H1 (cell line): ENCODE results near the gene SLC38A7. TPM values are rescaled to one million over a fixed set of nuclear protein-coding genes. Genes with fewer than 3 reads are reported as not detected.

Experiments
- CTCF ChIA-PET: fragments of 300-600 bp; sonication (Branson Sonifier 250); formaldehyde crosslinking; loops from one replicate; lab custom pipeline; 2021; ENCODE audit not compliant: partially characterized antibody; lab: Charles Lee
- POLR2A ChIA-PET: fragments of 300-600 bp; sonication (Branson Sonifier 250); formaldehyde crosslinking; loops from one replicate; lab custom pipeline; 2021; ENCODE audit warnings: inconsistent platforms; ENCODE audit not compliant: partially characterized antibody; lab: Charles Lee
- DNase-seq, 2 experiments: peaks; one replicate each; pipeline versions ENCODE4 v3.0.0 to v3.0.0-alpha.2; 2010 to 2022; ENCODE audit warnings: low spot score in 2 of 2, low read depth in 1 of 2, mixed read lengths in 1 of 2
- FAIRE-seq: peaks from 2 replicates; lab custom pipeline; 2011; peaks lifted over from hg19 to GRCh38; lab: Jason Lieb, UNC
- H2AFZ ChIP-seq: 2 replicates; pipeline ENCODE4 v1.8.1; 2012; ENCODE audit warnings: low read length, inconsistent platforms
- H2AK5ac ChIP-seq: 2 replicates; pipeline ENCODE4 v1.6.1; 2013; ENCODE audit warnings: low read depth, low read length
- H2BK120ac ChIP-seq: replicated peaks from 2 replicates; pipeline ENCODE3; 2013; ENCODE audit warnings: low read depth, low read length, inconsistent platforms
- H2BK12ac ChIP-seq: 2 replicates; pipeline ENCODE4 v1.6.1; 2013; ENCODE audit warnings: low read depth, low read length
- H2BK15ac ChIP-seq: 2 replicates; pipeline ENCODE4 v1.6.1; 2013; ENCODE audit warnings: low read length
- H2BK20ac ChIP-seq: 2 replicates; pipeline ENCODE4 v1.6.1; 2013; ENCODE audit warnings: low read length
- H2BK5ac ChIP-seq: 2 replicates; pipeline ENCODE4 v1.6.1; 2013; ENCODE audit warnings: low read depth, low read length
- H3K14ac ChIP-seq: 2 replicates; pipeline ENCODE4 v1.6.1; 2013; ENCODE audit warnings: inconsistent platforms; ENCODE audit not compliant: insufficient read length
- H3K18ac ChIP-seq: 2 replicates; pipeline ENCODE4 v1.6.1; 2013; ENCODE audit warnings: low read length; ENCODE audit errors: extremely low read depth
- H3K23ac ChIP-seq: 2 replicates; pipeline ENCODE4 v1.6.1; 2013; ENCODE audit warnings: inconsistent platforms; ENCODE audit not compliant: insufficient read length
- H3K23me2 ChIP-seq: 2 replicates; pipeline ENCODE4 v1.6.1; 2013; ENCODE audit warnings: low read depth, low read length
- H3K27ac ChIP-seq: 2 replicates; pipeline ENCODE4 v1.6.1; 2011; ENCODE audit warnings: low read depth, low read length, inconsistent platforms
- H3K27me3 ChIP-seq, 4 experiments: replicated peaks in 1 of 4; 1 replicate in 1 of 4; 2 replicates in 3 of 4; pipeline versions ENCODE4 v1.6.1 to v1.8.1; 2011 to 2013; ENCODE audit warnings: low read length in 3 of 4, mild to moderate bottlenecking in 3 of 4, inconsistent platforms in 2 of 4, mixed read lengths in 2 of 4, moderate library complexity in 1 of 4; ENCODE audit not compliant: control insufficient read depth in 3 of 4, insufficient read depth in 3 of 4; ENCODE audit errors: extremely low read depth in 1 of 4
- H3K36me3 ChIP-seq, 4 experiments: 2 replicates each; pipeline versions ENCODE4 v1.6.1 to v1.8.1; 2011 to 2013; ENCODE audit warnings: mild to moderate bottlenecking in 4 of 4, low read length in 3 of 4, moderate library complexity in 2 of 4, control low read depth in 1 of 4, inconsistent platforms in 1 of 4; ENCODE audit not compliant: insufficient read depth in 4 of 4, control insufficient read depth in 2 of 4
- H3K4ac ChIP-seq: replicated peaks from 2 replicates; pipeline ENCODE3; 2013; ENCODE audit warnings: low read length, low read depth, mixed read lengths, inconsistent platforms; ENCODE audit not compliant: insufficient read length
- H3K4me1 ChIP-seq, 4 experiments: replicated peaks in 1 of 4; 1 replicate in 1 of 4; 2 replicates in 3 of 4; pipeline versions ENCODE4 v1.6.1 to v1.8.1; 2011 to 2013; ENCODE audit warnings: low read length in 3 of 4, inconsistent platforms in 2 of 4, mixed read lengths in 1 of 4; ENCODE audit not compliant: insufficient read depth in 4 of 4, control insufficient read depth in 3 of 4
- H3K4me2 ChIP-seq, 2 experiments: 2 replicates each; pipeline versions ENCODE4 v1.6.1 to v1.8.1; 2011 to 2013; ENCODE audit warnings: low read depth in 2 of 2, low read length in 2 of 2, control low read depth in 1 of 2, inconsistent platforms in 1 of 2, mild to moderate bottlenecking in 1 of 2; ENCODE audit not compliant: insufficient read depth in 1 of 2
- H3K4me3 ChIP-seq, 4 experiments: fragments of 200-600, 300-600 bp in 1 of 4; sonication (generic), shearing (Covaris generic), sonication (Bioruptor Twin) in 1 of 4; 2 replicates each; pipeline versions ENCODE4 v1.5.1 to v1.8.1; 2011 to 2016; ENCODE audit warnings: low read length in 4 of 4, low read depth in 3 of 4, control low read depth in 2 of 4, inconsistent platforms in 2 of 4, mild to moderate bottlenecking in 2 of 4, mixed read lengths in 1 of 4, moderate library complexity in 1 of 4; ENCODE audit not compliant: insufficient read depth in 2 of 4; ENCODE audit errors: extremely low read depth in 1 of 4
- H3K56ac ChIP-seq: replicated peaks from 2 replicates; pipeline ENCODE3; 2013; ENCODE audit warnings: low read depth, mild to moderate bottlenecking, mixed read lengths, low read length, inconsistent platforms; ENCODE audit not compliant: insufficient read length
- H3K79me1 ChIP-seq: 2 replicates; pipeline ENCODE4 v1.6.1; 2013; ENCODE audit warnings: low read depth, low read length, control low read depth
- H3K79me2 ChIP-seq, 2 experiments: 2 replicates each; pipeline versions ENCODE4 v1.6.1 to v1.8.1; 2012 to 2013; ENCODE audit warnings: low read length in 2 of 2, mild to moderate bottlenecking in 2 of 2, inconsistent platforms in 1 of 2; ENCODE audit not compliant: insufficient read depth in 2 of 2, control insufficient read depth in 1 of 2
- H3K9ac ChIP-seq, 4 experiments: replicated peaks in 1 of 4; 1 replicate in 1 of 4; 2 replicates in 3 of 4; pipeline versions ENCODE4 v1.6.1 to v1.8.1; 2011 to 2013; ENCODE audit warnings: low read depth in 3 of 4, low read length in 3 of 4, control low read depth in 2 of 4, mild to moderate bottlenecking in 2 of 4, moderate library complexity in 2 of 4, inconsistent platforms in 1 of 4; ENCODE audit errors: extremely low read depth in 1 of 4
- H3K9me3 ChIP-seq, 2 experiments: 2 replicates each; pipeline versions ENCODE4 v1.6.1 to v1.8.1; 2012 to 2013; ENCODE audit warnings: mild to moderate bottlenecking in 2 of 2, moderate library complexity in 2 of 2, control low read depth in 1 of 2, inconsistent platforms in 1 of 2, low read depth in 1 of 2, low read length in 1 of 2, mixed read lengths in 1 of 2; ENCODE audit not compliant: insufficient read depth in 2 of 2
- H4K20me1 ChIP-seq, 2 experiments: replicated peaks in 1 of 2; 2 replicates each; pipeline versions ENCODE3 to v1.8.1; 2011 to 2013; ENCODE audit warnings: inconsistent platforms in 2 of 2, low read length in 2 of 2, mild to moderate bottlenecking in 1 of 2; ENCODE audit not compliant: insufficient read depth in 2 of 2, control insufficient read depth in 1 of 2
- H4K5ac ChIP-seq: 2 replicates; pipeline ENCODE4 v1.6.1; 2013; ENCODE audit warnings: low read length, low read depth, mixed read lengths, inconsistent platforms; ENCODE audit not compliant: insufficient read length
- H4K8ac ChIP-seq: 2 replicates; pipeline ENCODE4 v1.8.0; 2013; ENCODE audit warnings: mild to moderate bottlenecking, moderate library complexity, low read length, inconsistent platforms; ENCODE audit not compliant: insufficient read depth; ENCODE audit errors: extremely low read depth
- H4K91ac ChIP-seq: replicated peaks from 2 replicates; pipeline ENCODE3; 2013; ENCODE audit warnings: low read length, mixed read lengths, inconsistent platforms; ENCODE audit not compliant: insufficient read length
- CTCF ChIP-seq, 3 experiments: IDR thresholded peaks; 1 replicate in 2 of 3; 2 replicates in 1 of 3; pipeline versions ENCODE4 v1.5.1 to v1.6.1; 2011; ENCODE audit warnings: low read length in 3 of 3, mild to moderate bottlenecking in 3 of 3, inconsistent platforms in 2 of 3, low read depth in 1 of 3, moderate library complexity in 1 of 3; ENCODE audit not compliant: insufficient read depth in 1 of 3; ENCODE audit errors: control extremely low read depth in 1 of 3
- SP4 ChIP-seq: IDR thresholded peaks from 2 replicates; pipeline ENCODE4 v1.6.1; 2012; ENCODE audit warnings: low read length, inconsistent platforms
- WGBS, 2 experiments: shearing (Covaris generic) in 1 of 2; methylation state at CpG; one replicate each; pipeline versions ENCODE4 v1.1.6 to v1.1.7; 2013 to 2015; ENCODE audit warnings: low lambda C conversion rate in 2 of 2, mixed read lengths in 2 of 2, inconsistent platforms in 1 of 2, low coverage in 1 of 2, missing lambda C conversion rate in 1 of 2; ENCODE audit not compliant: insufficient replicate concordance in 2 of 2, insufficient coverage in 1 of 2, insufficient read length in 1 of 2; ENCODE audit errors: extremely low coverage in 1 of 2, missing lambda C conversion rate in 1 of 2; 5-methylcytosine and 5-hydroxymethylcytosine counted together
- polyA plus RNA-seq, 7 experiments: library from polyadenylated mRNA; depleted of rRNA in 3 of 7; stranded (reverse) in 5 of 7; unstranded in 2 of 7; fragments of >200 nt in 5 of 7; fragments of 200-250 nt in 2 of 7; gene quantifications; 1 replicate in 5 of 7; 2 replicates in 1 of 7; 4 replicates in 1 of 7; pipeline versions ENCODE4 v1.2.1 to v1.2.3, GENCODE V29; 2011 to 2013; ENCODE audit warnings: missing spikeins in 2 of 7, mixed read lengths in 2 of 7
- total RNA-seq: library from RNA; stranded (reverse); fragmentation: NEBNext Ultra II Directional; extraction: Animal tissue kit (Norgen Biotek cat#: 25700); gene quantifications from 2 replicates; pipeline ENCODE4 v1.2.1, GENCODE V29; 2021

SLC38A7 gene
- total and polyA plus RNA-seq, 2 of the 8 experiments (the other 6 are each of a cell fraction or from before 2014, with no cell fraction given) = 26.7 to 28.0 TPM

- H2AFZ ChIP-seq = no peak overlapping the region
- H4K8ac ChIP-seq = no peak overlapping the region
- H3K56ac ChIP-seq = no peak overlapping the region
- no peak overlapping the region for H3K14ac ChIP-seq
- DNase-seq (no peak), FAIRE-seq (no peak)
- H3K79me1 ChIP-seq = peaks cover 8% of the 10 kb centered on the region
- no peak overlapping the region for H4K91ac ChIP-seq
- peaks cover 2% of the 10 kb centered on the region; the same call in 1 of the 2 replicates for H3K23me2 ChIP-seq
- H3K27me3 ChIP-seq = no peaks in the 10 kb centered on the region
- no peak overlapping the region for H2AK5ac ChIP-seq
- no peak overlapping the region for H3K9ac ChIP-seq
- H3K4me1 ChIP-seq = peaks cover 0 to 6% (median 0%) of the 10 kb centered on the region in 4 experiments; a peak in 3 of 7 replicates
- H3K18ac ChIP-seq = no peak overlapping the region
- no peak overlapping the region for H3K27ac ChIP-seq
- no peaks in the 10 kb centered on the region for H3K9me3 ChIP-seq
- ChIA-PET CTCF (interaction anchor here (0.8 to 1.2 kb wide), 2 partner anchors 21 to 86 kb away, joined by 3 read pairs; no protein-coding TSS in a partner anchor), POLR2A (no interaction called here)
- no peak overlapping the region for H3K4me3 ChIP-seq
- no peak overlapping the region for H3K4ac ChIP-seq
- no peak overlapping the region for H2BK5ac ChIP-seq
- no peak overlapping the region for H3K23ac ChIP-seq
- H3K79me2 ChIP-seq = peaks cover 4 to 66% of the 10 kb centered on the region in 2 experiments
- no peak overlapping the region for H4K5ac ChIP-seq
- TF ChIP-seq CTCF (IDR thresholded peaks at IDR 0.05; ENCODE audit: control extremely low read depth in 1 of 3, insufficient read depth in 1 of 3, low read depth in 1 of 3, low read length in 3 of 3) (no peak), SP4 (no peak)
- peaks cover 11 to 13% of the 10 kb centered on the region in 2 experiments for H4K20me1 ChIP-seq
- no peak overlapping the region for H2BK120ac ChIP-seq
- peaks cover 0 to 25% (median 6%) of the 10 kb centered on the region in 4 experiments; a peak in 5 of 8 replicates for H3K36me3 ChIP-seq
- H2BK12ac ChIP-seq = no peak overlapping the region
- H2BK15ac ChIP-seq = no peak overlapping the region
- no peak overlapping the region for H2BK20ac ChIP-seq
- 92% methylated on average over 9 of the region's 9 CpGs; no CpG with 5 or more reads in 1 of the 2 experiments for WGBS, 2 experiments
- no peak overlapping the region for H3K4me2 ChIP-seq
Observed at GRCh38 chr16:58727796-58728568, 43.4 kb upstream of the SLC38A7 start.
